ENCODE results near the gene SPATS1. TPM values are rescaled to one million over a fixed set of nuclear protein-coding genes. Genes with fewer than 3 reads are reported as not detected.
"Not testable (repeated sequence)": the region's sequence is repeated elsewhere in the genome, so short reads cannot be mapped to it uniquely, and the experiment has no call there.

The SPATS1 gene
- polyA plus RNA-seq, 3 donors from 2014 or later = not detected

- Mint-ChIP-seq H3K4me3 (no peak overlapping the region), H3K36me3 (no peaks in the 10 kb centered on the region), H3K4me1 (no peaks in the 10 kb centered on the region), H3K27me3 (ENCODE audit: low read depth in 3 of 3) (peaks cover 3 to 11% (median 4%) of the 10 kb centered on the region in 3 donors), H3K27ac (no peak overlapping the region), H3K9me3 (no peaks in the 10 kb centered on the region)
- DNase-seq = no peak
Observed at GRCh38 chr6:44339763-44340625, 2.5 kb upstream of the SPATS1 start.

DNA sequence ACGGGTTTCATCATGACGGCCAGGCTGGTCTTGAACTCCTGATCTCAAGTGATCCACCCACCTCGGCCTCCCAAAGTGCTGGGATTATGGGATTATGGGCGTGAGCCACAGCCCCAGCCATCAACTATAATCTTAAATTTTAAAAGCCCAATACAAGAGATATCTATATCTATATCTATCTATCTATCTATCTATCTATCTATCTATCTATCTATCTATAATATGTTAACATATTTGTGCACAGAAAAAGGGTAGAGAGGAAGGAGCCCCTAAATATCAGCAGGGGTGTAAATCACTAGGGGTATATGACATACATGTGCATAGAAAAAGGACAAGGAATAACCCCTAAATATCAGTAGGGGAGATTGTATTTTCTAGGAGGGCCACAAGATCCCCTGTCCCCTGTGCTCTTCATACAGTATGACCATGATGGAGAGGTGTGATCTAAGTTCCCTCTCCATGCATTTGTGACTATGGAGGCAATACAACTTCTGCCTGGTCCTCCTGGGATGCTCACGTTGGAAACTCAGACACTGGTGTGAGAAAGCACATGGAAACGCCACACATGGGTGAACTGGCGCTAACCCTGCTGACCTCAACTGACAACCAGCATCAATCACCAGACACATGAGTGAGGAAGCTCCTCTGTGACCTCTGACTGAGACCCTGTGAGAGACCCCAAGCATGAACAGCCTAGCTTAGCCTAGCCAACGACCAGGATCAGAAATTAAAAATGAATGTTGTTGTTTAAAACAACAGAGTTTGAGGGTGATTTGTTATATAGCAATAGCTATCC lies 1.2 kb upstream of the SPATS1 start:
- Mint-ChIP-seq H3K9me3 (no peaks in the 10 kb centered on the region), H3K4me3 (no peak overlapping the region), H3K27ac (no peak overlapping the region), H3K4me1 (no peaks in the 10 kb centered on the region), H3K27me3 (ENCODE audit: low read depth in 3 of 3) (peaks cover 1 to 11% (median 4%) of the 10 kb centered on the region in 3 donors), H3K36me3 (no peaks in the 10 kb centered on the region)
- DNase-seq = no peak

- Mint-ChIP-seq H3K27ac (no peak overlapping the region), H3K4me3 (no peak overlapping the region), H3K36me3 (no peaks in the 10 kb centered on the region), H3K27me3 (ENCODE audit: low read depth in 3 of 3) (peaks cover 1 to 12% (median 4%) of the 10 kb centered on the region in 3 donors), H3K9me3 (no peaks in the 10 kb centered on the region), H3K4me1 (no peaks in the 10 kb centered on the region)
- DNase-seq = no peak
Observed at GRCh38 chr6:44342052-44342451, 398 bp upstream of the SPATS1 start.

DNA sequence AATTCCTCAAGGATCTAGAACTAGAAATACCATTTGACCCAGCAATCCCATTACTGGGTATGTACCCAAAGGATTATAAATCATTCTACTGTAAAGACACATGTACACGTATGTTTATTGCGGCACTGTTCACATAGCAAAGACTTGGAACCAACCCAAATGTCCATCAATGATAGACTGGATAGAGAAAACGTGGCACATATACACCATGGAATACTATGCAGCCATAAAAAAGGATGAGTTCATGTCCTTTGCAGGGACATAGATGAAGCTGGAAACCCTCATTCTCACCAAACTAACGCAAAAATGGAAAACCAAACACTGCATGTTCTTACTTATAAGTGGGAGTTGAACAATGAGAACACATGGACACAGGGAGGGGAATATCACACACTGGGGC lies 4.4 kb downstream of the SPATS1 start:
- not testable (repeated sequence) for H3K4me1 Mint-ChIP-seq; H3K27me3 Mint-ChIP-seq (ENCODE audit: low read depth in 3 of 3); H3K9me3 Mint-ChIP-seq; H3K36me3 Mint-ChIP-seq; DNase-seq; H3K27ac Mint-ChIP-seq; H3K4me3 Mint-ChIP-seq

GRCh38 chr6:44349904-44350649 lies 7.6 kb downstream of the SPATS1 start:
- no peaks in the 10 kb centered on the region for H3K4me1 Mint-ChIP-seq
- H3K27ac Mint-ChIP-seq = no peak overlapping the region
- DNase-seq = no peak
- no peaks in the 10 kb centered on the region for H3K36me3 Mint-ChIP-seq
- no peak overlapping the region for H3K4me3 Mint-ChIP-seq
- H3K9me3 Mint-ChIP-seq = no peaks in the 10 kb centered on the region
- H3K27me3 Mint-ChIP-seq (ENCODE audit: low read depth in 3 of 3) = peaks cover 0 to 4% (median 0%) of the 10 kb centered on the region in 3 donors

- H3K9me3 Mint-ChIP-seq, H3K36me3 Mint-ChIP-seq: not testable (repeated sequence)
Observed at GRCh38 chr6:44350650-44350994, 8.2 kb downstream of the SPATS1 start.

DNA sequence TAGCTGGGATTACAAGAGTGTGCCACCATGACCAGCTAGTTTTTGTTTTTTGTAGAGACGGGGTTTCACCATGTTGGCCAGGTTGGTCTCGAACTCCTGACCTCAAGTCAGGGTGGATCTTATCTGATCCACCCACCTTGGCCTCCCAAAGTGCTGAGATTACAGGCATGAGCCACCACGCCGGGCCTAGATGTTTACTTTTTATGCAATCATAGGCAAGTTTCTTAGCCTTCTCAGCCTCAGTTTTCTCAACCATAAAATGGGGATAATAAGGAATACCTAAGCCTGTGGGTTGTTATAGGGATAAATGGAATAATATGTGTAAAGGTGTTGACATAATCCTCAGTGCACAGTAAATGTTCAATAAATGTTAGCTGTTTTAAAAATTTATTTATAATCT lies 9.8 kb downstream of the SPATS1 start:
- peaks cover 0 to 2% (median 2%) of the 10 kb centered on the region in 3 donors for H3K27me3 Mint-ChIP-seq (ENCODE audit: low read depth in 3 of 3)
- no peak overlapping the region for H3K4me3 Mint-ChIP-seq
- no peaks in the 10 kb centered on the region for H3K9me3 Mint-ChIP-seq
- no peak overlapping the region for H3K27ac Mint-ChIP-seq
- no peaks in the 10 kb centered on the region for H3K36me3 Mint-ChIP-seq
- DNase-seq = no peak
- H3K4me1 Mint-ChIP-seq = no peaks in the 10 kb centered on the region

More at GRCh38 chr6:44350650-44350994, 8.2 kb downstream of the SPATS1 start:
- not testable (repeated sequence) for DNase-seq; H3K4me3 Mint-ChIP-seq; H3K4me1 Mint-ChIP-seq; H3K27me3 Mint-ChIP-seq (ENCODE audit: low read depth in 3 of 3); H3K27ac Mint-ChIP-seq

- Mint-ChIP-seq H3K27ac (no peak overlapping the region), H3K36me3 (no peaks in the 10 kb centered on the region), H3K27me3 (ENCODE audit: low read depth in 3 of 3) (peaks cover 2% of the 10 kb centered on the region in 3 donors), H3K9me3 (no peaks in the 10 kb centered on the region), H3K4me3 (no peak overlapping the region), H3K4me1 (no peaks in the 10 kb centered on the region)
- DNase-seq = no peak
Observed at GRCh38 chr6:44353336-44353735, 10.9 kb downstream of the SPATS1 start.

- Mint-ChIP-seq H3K27ac (no peak overlapping the region), H3K9me3 (no peaks in the 10 kb centered on the region), H3K4me3 (no peak overlapping the region), H3K27me3 (ENCODE audit: low read depth in 3 of 3) (peaks cover 4 to 6% (median 5%) of the 10 kb centered on the region in 3 donors), H3K4me1 (no peaks in the 10 kb centered on the region), H3K36me3 (no peaks in the 10 kb centered on the region)
- DNase-seq = no peak
Observed at GRCh38 chr6:44355640-44356039, 13.2 kb downstream of the SPATS1 start.

DNA sequence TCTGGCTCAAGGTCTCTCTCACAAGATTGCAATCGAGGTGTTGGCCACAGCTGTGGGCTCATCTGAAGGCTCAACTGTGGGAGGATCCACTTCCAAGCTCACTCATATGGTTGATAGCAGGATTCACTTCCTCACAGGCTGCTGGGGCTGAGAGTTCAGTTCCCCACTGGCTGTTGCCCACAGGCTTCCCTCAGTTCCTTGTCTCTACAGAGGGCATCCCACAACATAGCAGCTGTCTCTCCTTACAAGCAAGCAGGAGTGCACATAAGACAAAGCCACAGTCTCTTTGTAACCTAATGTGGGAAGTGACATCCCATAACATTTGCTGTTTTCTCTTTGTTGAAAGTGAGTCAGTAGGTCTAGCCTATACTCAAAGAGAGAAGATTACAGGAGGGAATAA lies 14.0 kb downstream of the SPATS1 start:
- peaks cover 4 to 6% (median 5%) of the 10 kb centered on the region in 3 donors for H3K27me3 Mint-ChIP-seq (ENCODE audit: low read depth in 3 of 3)
- no peak for DNase-seq
- H3K27ac Mint-ChIP-seq = no peak overlapping the region
- H3K4me3 Mint-ChIP-seq = no peak overlapping the region
- no peaks in the 10 kb centered on the region for H3K36me3 Mint-ChIP-seq
- no peaks in the 10 kb centered on the region for H3K4me1 Mint-ChIP-seq
- no peaks in the 10 kb centered on the region for H3K9me3 Mint-ChIP-seq

DNA sequence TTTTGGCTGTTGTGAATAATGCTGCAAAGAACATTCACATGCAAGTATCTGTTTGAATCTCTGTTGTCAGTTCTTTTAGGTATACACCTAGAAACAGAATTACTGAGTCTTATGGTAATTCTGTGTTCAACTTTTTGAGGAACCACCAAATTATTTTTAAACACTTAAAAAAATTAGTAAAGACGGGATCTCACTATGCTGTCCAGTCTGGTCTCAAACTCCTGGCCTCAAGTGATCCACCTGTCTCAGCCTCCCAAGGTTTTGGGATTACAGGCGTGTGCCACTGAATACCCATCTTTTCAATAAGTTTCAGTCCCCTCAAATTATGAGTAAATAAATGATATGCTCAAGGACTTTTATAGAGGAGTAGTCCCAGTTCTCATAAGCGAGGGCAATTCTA lies 17.5 kb downstream of the SPATS1 start:
- DNase-seq = no peak
- H3K4me3 Mint-ChIP-seq = no peak overlapping the region
- H3K4me1 Mint-ChIP-seq = no peaks in the 10 kb centered on the region
- H3K36me3 Mint-ChIP-seq = no peaks in the 10 kb centered on the region
- peaks cover 5 to 8% (median 6%) of the 10 kb centered on the region in 3 donors for H3K27me3 Mint-ChIP-seq (ENCODE audit: low read depth in 3 of 3)
- H3K27ac Mint-ChIP-seq = no peak overlapping the region
- no peaks in the 10 kb centered on the region for H3K9me3 Mint-ChIP-seq

DNA sequence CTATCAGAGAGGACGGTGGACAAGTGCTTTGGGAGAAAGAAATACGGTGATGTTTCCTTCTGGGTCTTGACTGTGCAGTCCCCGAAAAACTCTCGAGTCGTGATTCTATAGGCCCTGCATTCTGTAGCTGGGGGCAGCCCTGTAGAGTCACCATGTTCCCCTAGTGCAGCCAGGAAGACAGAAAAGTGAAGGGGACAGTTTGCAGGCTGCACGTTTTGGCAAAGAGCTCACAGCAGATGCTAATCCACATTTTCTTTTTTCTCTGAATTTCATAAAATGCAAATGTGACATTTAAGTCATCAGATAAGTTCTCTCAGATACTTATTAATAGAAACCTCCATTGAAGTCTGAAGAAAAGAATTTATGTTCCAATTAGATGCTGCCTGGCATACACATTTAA lies 19.5 kb downstream of the SPATS1 start:
- Mint-ChIP-seq H3K27ac (no peak overlapping the region), H3K4me3 (no peak overlapping the region), H3K27me3 (ENCODE audit: low read depth in 3 of 3) (peaks cover 4 to 8% (median 6%) of the 10 kb centered on the region in 3 donors), H3K4me1 (no peaks in the 10 kb centered on the region), H3K36me3 (no peaks in the 10 kb centered on the region), H3K9me3 (no peaks in the 10 kb centered on the region)
- DNase-seq = no peak

- Mint-ChIP-seq H3K27me3 (ENCODE audit: low read depth in 3 of 3) (peaks cover 4 to 10% (median 8%) of the 10 kb centered on the region in 3 donors), H3K4me3 (no peak overlapping the region), H3K9me3 (no peaks in the 10 kb centered on the region), H3K4me1 (no peaks in the 10 kb centered on the region), H3K27ac (no peak overlapping the region), H3K36me3 (no peaks in the 10 kb centered on the region)
- no peak for DNase-seq
Observed at GRCh38 chr6:44363377-44363926, 21.0 kb downstream of the SPATS1 start.

- Mint-ChIP-seq H3K4me3 (no peak overlapping the region), H3K9me3 (no peaks in the 10 kb centered on the region), H3K36me3 (no peaks in the 10 kb centered on the region), H3K27ac (no peak overlapping the region), H3K4me1 (no peaks in the 10 kb centered on the region), H3K27me3 (ENCODE audit: low read depth in 3 of 3) (peaks cover 5 to 9% (median 7%) of the 10 kb centered on the region in 3 donors)
- no peak for DNase-seq
Observed at GRCh38 chr6:44366781-44367180, 24.3 kb downstream of the SPATS1 start.

Data from immature natural killer cell (primary cell).